T-helper 1 cell (primary cell): Measurements from ENCODE around the gene DLG2.

Source experiments
- DNase-seq, 5 donors: peaks; one replicate each; pipeline ENCODE4 v3.0.0-alpha.2; 2012 to 2020

The DLG2 gene

DNA sequence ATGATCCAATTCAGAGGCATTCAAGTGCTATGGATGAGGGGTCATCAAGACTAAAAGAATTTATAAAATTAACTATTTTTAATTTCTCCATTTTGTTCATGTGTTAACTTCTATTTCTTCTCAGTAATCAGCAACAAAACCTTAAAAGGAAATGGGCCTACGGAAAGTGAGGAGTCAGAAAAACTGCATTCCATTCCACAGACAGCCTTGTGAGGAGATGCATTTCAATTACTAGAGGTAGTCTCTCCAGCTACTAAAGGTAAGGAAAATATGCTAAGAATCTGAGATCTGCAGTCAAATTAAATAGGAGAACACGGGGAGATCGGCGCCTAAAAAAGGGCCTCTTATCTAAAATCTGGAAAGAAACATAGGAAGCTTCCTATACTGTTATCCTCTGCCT lies 661.7 kb downstream of the DLG2 start:
- no peak for DNase-seq

GRCh38 chr11:84963240-84963639 lies 663.9 kb downstream of the DLG2 start:
- no peak for DNase-seq

DNA sequence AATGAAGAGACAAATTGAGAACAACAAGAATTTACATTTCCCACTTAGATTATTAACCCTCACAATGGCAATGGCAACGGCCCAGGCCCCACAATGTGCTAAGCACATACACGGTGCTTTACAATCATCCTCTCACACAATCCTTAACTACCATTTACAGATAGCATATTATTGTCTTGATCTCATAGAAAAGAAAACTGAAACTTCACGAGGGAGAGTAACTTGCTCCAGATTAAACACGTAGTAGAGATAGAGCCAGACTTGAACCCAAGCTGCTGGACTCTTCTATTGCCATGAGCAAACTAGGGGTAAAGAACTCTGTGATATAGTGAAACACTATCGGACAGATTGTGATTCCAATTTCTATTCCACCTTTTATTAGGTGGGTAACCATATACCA lies 665.1 kb downstream of the DLG2 start:
- no peak for DNase-seq

DNA sequence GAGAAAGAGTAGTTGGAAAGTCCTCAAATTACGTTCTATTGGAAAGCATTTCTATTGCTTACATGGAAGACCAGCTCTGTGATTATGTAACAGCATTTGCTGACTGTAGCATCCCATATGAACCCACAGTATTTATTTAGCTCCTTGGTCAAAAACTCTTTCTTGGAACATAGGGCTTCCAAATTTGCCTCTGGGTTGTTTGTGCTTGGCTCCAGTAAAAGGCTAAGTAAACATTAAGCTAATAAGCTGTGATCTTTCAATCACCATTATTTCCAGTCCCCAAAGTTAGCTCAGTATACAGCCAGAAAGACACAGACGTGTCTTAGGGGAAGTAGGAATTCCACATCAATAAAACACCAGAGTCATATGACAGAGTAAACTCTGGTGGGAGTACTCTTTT lies 668.8 kb downstream of the DLG2 start:
- DNase-seq: no peak

- no peak for DNase-seq
Measured at GRCh38 chr11:84950569-84951270, 676.4 kb downstream of the DLG2 start.

GRCh38 chr11:84947970-84948580 lies 679.1 kb downstream of the DLG2 start:
- no peak for DNase-seq

- DNase-seq: no peak
Measured at GRCh38 chr11:84947070-84947469, 680.1 kb downstream of the DLG2 start.

GRCh38 chr11:84930863-84931262 lies 696.3 kb downstream of the DLG2 start:
- DNase-seq: no peak

- no peak for DNase-seq
Measured at GRCh38 chr11:84929738-84930137, 697.4 kb downstream of the DLG2 start.

- no peak for DNase-seq
Measured at GRCh38 chr11:84924154-84924692, 702.9 kb downstream of the DLG2 start.

GRCh38 chr11:84923489-84923888 lies 703.7 kb downstream of the DLG2 start:
- no peak for DNase-seq

GRCh38 chr11:84922836-84923235 lies 704.3 kb downstream of the DLG2 start:
- no peak for DNase-seq

GRCh38 chr11:84922212-84922805 lies 704.8 kb downstream of the DLG2 start:
- no peak for DNase-seq

DNA sequence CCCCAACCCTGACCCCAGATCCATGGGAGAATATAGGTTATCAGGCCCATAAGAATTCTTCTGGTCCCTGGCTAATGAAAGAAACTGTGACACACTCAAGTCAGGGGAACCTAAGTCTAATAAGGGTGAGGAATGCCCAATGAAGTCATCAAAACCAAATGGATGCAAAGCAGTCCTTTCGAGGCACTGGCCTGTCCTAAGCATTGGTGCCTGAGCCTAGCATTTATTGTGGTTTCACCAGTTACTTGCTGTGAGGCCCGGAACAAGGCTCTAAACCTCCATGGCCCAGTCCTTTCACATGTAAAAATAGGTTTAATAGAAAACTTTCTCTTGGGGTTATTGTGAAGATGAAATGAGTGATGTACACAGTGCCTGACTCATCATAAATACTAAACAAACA lies 712.6 kb downstream of the DLG2 start:
- no peak for DNase-seq

GRCh38 chr11:84909740-84910139 lies 717.4 kb downstream of the DLG2 start:
- no peak for DNase-seq

DNA sequence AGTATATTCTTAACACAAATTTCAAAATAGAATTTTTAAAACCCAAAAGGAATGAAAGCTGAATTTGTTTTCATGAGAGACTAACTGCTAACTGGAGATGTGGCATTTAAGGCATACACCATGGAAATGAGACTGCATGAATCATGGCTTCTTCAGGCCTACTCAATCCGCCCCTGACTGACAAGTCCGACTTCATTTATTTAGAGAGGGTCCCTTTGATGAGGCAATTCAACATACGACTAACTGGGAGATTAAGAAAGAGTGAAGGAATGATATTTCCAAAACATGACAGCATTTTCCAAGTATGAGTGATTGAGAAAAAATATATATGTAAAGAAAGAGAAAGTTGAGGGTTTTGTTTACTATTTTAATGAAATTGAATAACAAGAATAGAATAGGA lies 720.1 kb downstream of the DLG2 start:
- no peak for DNase-seq

GRCh38 chr11:84905411-84905810 lies 721.7 kb downstream of the DLG2 start:
- DNase-seq: no peak

GRCh38 chr11:84902445-84902844 lies 724.7 kb downstream of the DLG2 start:
- no peak for DNase-seq

- no peak for DNase-seq
Measured at GRCh38 chr11:84901991-84902390, 725.2 kb downstream of the DLG2 start.

DNA sequence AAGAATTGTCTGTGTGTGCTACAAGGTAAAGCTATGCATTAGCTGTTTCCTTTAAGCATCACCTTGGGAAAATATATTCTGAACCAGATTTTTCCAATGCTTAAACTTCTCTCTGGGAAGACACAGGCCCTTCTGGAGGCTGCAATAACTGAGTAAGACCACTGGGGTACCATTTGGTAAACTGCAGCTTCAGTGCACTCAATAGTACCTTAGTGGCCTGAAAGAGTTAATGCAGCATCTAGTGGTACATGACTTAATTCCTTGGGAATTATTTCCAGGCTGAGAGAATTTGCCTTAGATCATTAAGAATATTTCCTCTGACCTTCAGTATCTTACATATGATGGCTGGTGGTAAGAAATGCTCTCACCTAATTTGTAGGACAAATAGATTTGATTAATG lies 727.4 kb downstream of the DLG2 start:
- DNase-seq: no peak

GRCh38 chr11:84899134-84899533 lies 728.0 kb downstream of the DLG2 start:
- DNase-seq: no peak

DNA sequence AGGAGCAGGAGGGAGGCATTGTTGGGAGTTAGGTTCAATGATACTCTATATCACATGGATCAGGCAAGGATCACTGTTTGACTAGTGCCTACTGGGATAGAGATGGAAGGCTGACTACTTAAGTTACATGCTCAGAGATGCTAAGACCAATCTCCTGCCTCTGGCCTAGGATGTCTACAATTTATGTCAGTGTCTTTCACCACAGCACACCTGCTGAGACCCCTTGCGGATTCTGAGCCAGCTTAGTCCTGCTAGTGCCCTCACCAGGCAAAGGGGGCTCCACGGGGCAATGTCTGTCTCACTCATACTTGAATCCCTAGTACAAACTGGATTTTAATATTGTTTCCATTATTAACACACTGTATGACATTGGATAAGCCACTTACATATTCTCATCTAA lies 732.5 kb downstream of the DLG2 start:
- no peak for DNase-seq

- DNase-seq: no peak
Measured at GRCh38 chr11:84890676-84891075, 736.5 kb downstream of the DLG2 start.

DNA sequence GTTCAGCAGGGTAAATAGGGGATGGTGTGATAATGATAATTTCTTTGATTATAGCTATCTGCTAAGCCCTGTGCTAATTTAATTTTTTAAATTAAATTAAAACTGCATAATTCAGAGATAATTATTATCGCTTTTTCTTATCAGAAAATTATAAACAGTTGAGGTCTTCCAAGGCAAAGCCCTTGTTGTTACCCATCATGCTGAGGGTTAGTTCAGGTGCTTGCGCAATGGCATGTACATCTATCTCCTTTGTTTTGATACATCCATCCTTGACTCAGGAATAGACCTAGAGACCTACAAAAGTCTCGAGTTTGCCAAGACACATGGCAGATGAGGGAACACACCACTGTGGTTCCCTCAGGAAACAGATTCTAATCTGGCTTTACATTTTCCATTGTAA lies 737.6 kb downstream of the DLG2 start:
- no peak for DNase-seq
